RWPE1 (cell line): ENCODE data around the gene CPED1.
"Not testable (repeated sequence)": the region's sequence is repeated elsewhere in the genome, so short reads cannot be mapped to it uniquely, and the experiment has no call there.

Source experiments
- CTCF ChIA-PET: fragments of 350-600 bp; sonication (Branson Sonifier 250); formaldehyde crosslinking; extraction: SDS; loops from one replicate; lab custom pipeline; 2021; lab: Yijun Ruan, JAX
- POLR2A ChIA-PET: fragments of 400-600 bp; formaldehyde crosslinking; extraction: SDS; loops from one replicate; lab custom pipeline; 2020; ENCODE audit warnings: antibody characterized with exemption; ENCODE audit not compliant: low non-redundant PET; lab: Yijun Ruan, JAX
- DNase-seq: peaks from one replicate; pipeline ENCODE4 v3.0.0; 2012; ENCODE audit warnings: low spot score
- H3K27ac ChIP-seq: fragments of 450-650 bp; 2 replicates; pipeline ENCODE4 v1.5.1; 2017
- TF ChIP-seq, protein P1 (sequence below): fragments of 450-650 bp; conservative IDR thresholded peaks from 2 replicates; pipeline ENCODE4 v1.5.1; 2017; ENCODE audit warnings: low read depth, mild to moderate bottlenecking

Gene CPED1

DNA sequence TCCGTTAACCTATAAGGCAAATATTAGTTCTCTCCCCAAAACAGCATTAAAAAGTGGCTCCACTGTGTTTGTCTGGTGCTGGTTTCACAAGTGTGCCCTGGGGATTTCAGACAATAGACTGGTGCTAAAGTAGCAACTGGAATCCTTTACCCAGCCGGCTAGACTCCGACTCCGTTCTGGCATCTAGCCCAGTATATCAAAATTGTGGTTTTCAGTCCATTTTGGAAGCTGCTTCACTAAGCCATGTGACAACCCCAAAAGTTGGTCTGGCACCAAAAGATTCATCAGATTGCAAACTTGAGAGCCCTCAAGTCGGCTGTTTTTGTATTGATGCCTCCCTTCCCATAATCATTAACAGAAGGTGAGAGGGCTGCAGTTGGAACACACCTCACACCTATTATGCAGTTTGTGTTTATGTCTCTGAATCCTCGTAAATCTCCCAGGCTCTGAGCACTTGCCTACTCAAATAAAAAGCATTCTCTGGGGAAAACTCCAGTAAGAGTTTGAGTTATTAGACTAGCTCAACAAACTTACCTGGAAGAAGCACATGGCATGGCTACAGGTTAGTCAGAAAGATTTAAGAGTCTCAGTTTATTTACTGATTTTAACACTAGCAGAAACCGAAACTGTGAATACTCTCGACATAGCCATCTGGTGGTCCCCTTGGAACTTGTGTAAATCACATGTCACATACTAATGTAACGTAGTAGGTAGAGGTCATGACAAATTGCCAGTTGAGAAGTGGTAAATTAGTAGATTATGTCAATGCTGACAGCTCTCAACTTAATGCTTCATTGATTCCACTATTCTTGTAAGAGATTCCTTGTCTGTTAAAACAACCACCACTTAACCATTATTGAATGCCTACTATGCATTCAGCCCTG lies 325.5 kb downstream of the CPED1 start:
- DNase-seq, result no peak
- POLR2A ChIA-PET, result no interaction called here
- H3K27ac ChIP-seq, result no peak overlapping the region
- TF ChIP-seq, protein P1, sequence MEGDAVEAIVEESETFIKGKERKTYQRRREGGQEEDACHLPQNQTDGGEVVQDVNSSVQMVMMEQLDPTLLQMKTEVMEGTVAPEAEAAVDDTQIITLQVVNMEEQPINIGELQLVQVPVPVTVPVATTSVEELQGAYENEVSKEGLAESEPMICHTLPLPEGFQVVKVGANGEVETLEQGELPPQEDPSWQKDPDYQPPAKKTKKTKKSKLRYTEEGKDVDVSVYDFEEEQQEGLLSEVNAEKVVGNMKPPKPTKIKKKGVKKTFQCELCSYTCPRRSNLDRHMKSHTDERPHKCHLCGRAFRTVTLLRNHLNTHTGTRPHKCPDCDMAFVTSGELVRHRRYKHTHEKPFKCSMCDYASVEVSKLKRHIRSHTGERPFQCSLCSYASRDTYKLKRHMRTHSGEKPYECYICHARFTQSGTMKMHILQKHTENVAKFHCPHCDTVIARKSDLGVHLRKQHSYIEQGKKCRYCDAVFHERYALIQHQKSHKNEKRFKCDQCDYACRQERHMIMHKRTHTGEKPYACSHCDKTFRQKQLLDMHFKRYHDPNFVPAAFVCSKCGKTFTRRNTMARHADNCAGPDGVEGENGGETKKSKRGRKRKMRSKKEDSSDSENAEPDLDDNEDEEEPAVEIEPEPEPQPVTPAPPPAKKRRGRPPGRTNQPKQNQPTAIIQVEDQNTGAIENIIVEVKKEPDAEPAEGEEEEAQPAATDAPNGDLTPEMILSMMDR, result no peak
- CTCF ChIA-PET, result interaction anchor here (1.2 kb wide), 1 partner anchor 12 kb away, joined by 5 read pairs; no protein-coding TSS in a partner anchor

DNA sequence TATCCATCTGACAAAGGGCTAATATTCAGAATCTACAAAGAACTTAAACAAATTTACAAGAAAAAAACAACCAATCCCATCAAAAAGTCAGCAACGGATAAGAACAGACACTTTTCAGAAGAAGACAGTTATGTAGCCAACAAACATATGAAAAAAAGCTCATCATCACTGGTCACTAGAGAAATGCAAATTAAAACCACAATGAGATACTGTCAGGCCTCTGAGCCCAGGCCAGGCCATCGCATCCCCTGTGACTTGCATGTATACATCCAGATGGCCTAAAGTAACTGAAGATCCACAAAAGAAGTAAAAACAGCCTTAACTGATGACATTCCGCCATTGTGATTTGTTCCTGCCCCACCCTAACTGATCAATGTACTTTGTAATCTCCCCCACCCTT lies 326.7 kb downstream of the CPED1 start:
- CTCF ChIA-PET, result interaction anchor here (0.6 kb wide), 1 partner anchor 558 kb away, joined by 4 read pairs; the partner anchor contains the start of gene PTPRZ1
- POLR2A ChIA-PET, DNase-seq, H3K27ac ChIP-seq: not testable (repeated sequence)

DNA sequence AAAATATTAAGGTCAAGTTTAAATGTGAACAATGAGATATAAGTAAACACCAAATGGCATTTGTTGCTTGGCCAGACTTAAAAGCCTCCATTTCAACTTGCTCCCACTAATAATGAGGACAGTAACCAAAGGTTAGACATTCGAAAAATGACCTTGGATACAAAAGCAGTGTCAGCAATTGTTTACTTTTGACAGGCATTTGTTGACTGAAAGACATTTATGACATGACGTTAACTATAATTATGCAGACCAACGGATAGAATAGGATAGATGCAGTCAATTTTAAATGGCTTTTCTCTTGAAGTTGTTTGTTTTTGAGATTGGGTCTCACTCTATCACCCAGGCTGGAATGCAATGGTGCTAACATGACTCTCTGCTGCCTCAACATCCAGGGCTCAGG lies 333.9 kb downstream of the CPED1 start:
- H3K27ac ChIP-seq, result no peak overlapping the region
- no peak for DNase-seq
- POLR2A ChIA-PET, result no interaction called here
- TF ChIP-seq, protein P1, result no peak
- CTCF ChIA-PET, result no interaction called here

DNA sequence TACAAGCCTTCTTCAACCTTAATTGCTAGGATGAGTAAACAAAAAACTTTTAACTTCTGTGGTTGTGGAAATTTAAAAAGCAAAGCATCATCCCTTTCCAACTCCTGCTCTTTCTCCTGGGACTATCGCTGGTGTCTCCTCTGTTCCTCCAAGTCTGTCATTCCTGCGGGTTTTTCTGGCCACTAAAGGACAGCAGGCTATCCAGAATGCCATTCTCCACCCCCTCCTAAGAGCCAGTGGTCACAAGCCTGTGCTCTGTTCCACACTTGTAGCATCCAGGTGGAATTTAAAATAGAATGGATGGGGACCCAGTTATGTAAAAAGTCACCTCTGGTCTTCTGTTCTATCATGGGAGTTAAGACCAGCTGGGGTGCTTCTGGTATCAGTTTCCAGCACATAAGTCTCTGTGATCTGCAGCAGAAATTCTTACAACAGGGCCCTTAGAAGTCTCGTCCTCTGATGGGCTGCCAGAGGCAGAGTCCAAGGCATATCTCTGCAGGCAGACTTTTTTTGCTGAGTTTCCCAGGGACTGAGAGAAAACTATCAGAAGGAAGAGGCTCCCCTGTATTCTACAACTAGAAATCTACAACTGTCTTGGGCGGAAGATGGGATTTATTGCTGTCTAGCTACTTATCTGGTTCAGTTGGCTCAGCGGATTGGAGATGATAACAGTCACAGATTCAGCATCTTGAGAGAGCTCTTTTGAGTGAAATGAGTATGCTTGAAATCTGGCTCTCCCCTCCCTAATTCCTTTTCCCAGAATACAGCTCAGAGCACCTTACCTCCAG lies 335.2 kb downstream of the CPED1 start:
- POLR2A ChIA-PET, result no interaction called here
- CTCF ChIA-PET, result no interaction called here
- no peak for DNase-seq
- TF ChIP-seq, protein P1, result no peak
- no peak overlapping the region for H3K27ac ChIP-seq

DNA sequence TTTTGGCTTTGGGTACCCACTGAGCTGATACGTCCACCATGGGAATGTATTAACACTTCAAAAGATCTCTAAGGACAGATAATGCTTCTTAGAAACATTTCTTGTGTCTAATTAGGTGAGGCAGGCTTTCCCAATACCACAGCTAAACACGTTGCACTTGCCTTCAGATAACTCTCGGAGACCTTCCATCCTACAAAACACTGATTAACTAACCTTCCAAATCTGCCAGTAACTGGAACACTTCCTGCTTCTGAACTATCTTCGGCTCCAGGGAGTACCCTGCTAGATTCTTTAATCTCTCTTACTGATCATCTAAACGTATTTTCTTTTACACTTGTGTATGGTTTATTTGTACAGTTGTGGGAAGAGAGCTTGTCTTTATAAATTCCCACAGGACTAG lies 339.2 kb downstream of the CPED1 start:
- no peak overlapping the region for H3K27ac ChIP-seq
- CTCF ChIA-PET, result interaction anchor here (0.7 kb wide), 1 partner anchor 114 kb away, joined by 3 read pairs; no protein-coding TSS in a partner anchor
- POLR2A ChIA-PET, result no interaction called here
- DNase-seq, result no peak
- TF ChIP-seq, protein P1, result no peak

DNA sequence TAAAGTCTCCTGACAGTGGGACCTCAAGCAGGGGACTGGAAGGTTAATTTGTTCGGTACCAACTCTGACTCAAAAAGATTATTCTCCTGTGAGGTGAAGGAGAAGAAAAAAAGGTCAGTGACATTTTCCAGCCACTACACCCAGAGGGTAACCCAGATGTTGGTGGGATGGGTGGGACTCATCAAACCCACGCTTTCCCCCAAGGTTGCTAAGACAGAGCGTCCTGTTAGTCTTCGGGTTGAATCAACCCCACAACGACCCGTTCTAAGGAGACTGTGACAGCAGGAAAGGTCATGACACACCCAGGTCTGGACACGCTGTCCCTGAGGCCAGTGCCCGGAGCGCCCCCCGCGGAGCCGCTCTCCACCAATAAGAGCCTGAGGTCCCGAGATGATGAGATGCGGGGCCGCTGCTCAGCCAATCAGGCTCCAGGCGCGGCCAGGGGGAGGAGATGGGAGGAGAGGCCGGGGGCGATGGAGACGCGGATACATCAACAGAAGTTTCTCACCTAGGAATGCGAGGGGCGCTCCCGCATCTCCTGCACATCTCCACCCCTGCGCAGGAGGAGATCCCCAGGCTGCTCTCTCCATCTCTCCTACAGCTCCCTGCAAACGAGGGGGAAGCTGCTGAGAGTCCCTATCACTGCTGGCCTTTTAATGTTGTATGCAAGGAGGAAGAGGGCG lies 340.1 kb downstream of the CPED1 start, which contains the start of gene WNT16:
Gene WNT16, plus strand, starts transcription at position 493 of the 683 bp plus-strand sequence. CDS start 293 bp downstream, outside the sequence.
- CTCF ChIA-PET, result interaction anchor here (0.6 to 1.4 kb wide), 4 partner anchors 113 to 658 kb away, joined by 3 to 4 read pairs (median 3); no protein-coding TSS in a partner anchor
- POLR2A ChIA-PET, result no interaction called here
- no peak within 1 kb of the TSS for H3K27ac ChIP-seq
- TF ChIP-seq, protein P1, result no peak
- DNase-seq, result no peak
